Pancreas (tissue), 10 donors: ENCODE data around the gene MAP3K21. TPM values are rescaled to one million over a fixed set of nuclear protein-coding genes. Genes with fewer than 3 reads are reported as not detected.

Experiments
- ATAC-seq, 4 donors: fragments of 200-7000 bp; cut with Tn5 transposase; one replicate each; pipeline versions ENCODE4 v1.8.0 to v1.9.1; 2020; ENCODE audit warnings: mild to moderate bottlenecking in 4 of 4, moderate library complexity in 4 of 4
- DNase-seq, 6 donors: peaks; one replicate each; pipeline ENCODE4 v3.0.0-alpha.2; 2020
- FAIRE-seq: peaks from 2 replicates; lab custom pipeline; 2012; peaks lifted over from hg19 to GRCh38; lab: Jason Lieb, UNC
- H3K27ac ChIP-seq, 4 donors: fragments of 200-600 bp; sonication (generic); 1 replicate in 3 of 4; 2 replicates in 1 of 4; pipeline versions ENCODE4 v1.5.0 to v1.8.0; 2020
- H3K27me3 ChIP-seq, 4 donors: fragments of 200-600 bp; one replicate each; pipeline ENCODE4 v1.8.0; 2021
- H3K36me3 ChIP-seq, 3 donors: fragments of 200-600 bp; sonication (generic) in 1 of 3; one replicate each; pipeline versions ENCODE4 v1.5.0 to v1.8.0; 2020 to 2021
- H3K4me1 ChIP-seq, 3 donors: fragments of 200-600 bp; one replicate each; pipeline ENCODE4 v1.8.0; 2021
- H3K4me3 ChIP-seq, 4 donors: fragments of 200-600 bp; sonication (generic) in 2 of 4; one replicate each; pipeline versions ENCODE4 v1.5.0 to v1.8.0; 2020 to 2021
- H3K9me3 ChIP-seq, 4 donors: fragments of 200-600 bp; one replicate each; pipeline ENCODE4 v1.8.0; 2021
- CTCF ChIP-seq, 4 donors: fragments of 200-600 bp; sonication (generic) in 3 of 4; IDR thresholded peaks; one replicate each; pipeline versions ENCODE4 v1.5.0 to v1.8.0; 2021; ENCODE audit warnings: antibody characterized with exemption in 4 of 4
- WGBS, 2 donors: extraction: QIAGEN DNeasy Blood & Tissue Kit; methylation state at CpG; one replicate each; pipeline ENCODE4 v1.1.7; 2013; 5-methylcytosine and 5-hydroxymethylcytosine counted together
- intact Hi-C, 3 donors: fragments of 100-400 bp; cut with DNase I; formaldehyde crosslinking; loops; one replicate each; pipeline versions ENCODE4 v1.11.1 to v1.14.2; 2022
- polyA plus RNA-seq, 2 donors: library from polyadenylated mRNA; stranded (reverse); fragments of 200-250 nt; gene quantifications; one replicate each; pipeline ENCODE4 v1.2.3, GENCODE V29; 2013
- total RNA-seq, 6 donors: library from RNA; stranded (reverse); fragmentation: NEBNext Ultra II Directional in 4 of 6; extraction: Animal tissue kit (Norgen Biotek cat#: 25700) in 4 of 6; gene quantifications; one replicate each; pipeline versions ENCODE4 v1.2.1 to v1.2.4, GENCODE V29; 2021 to 2023
- donor health status: healthy with polysubstance abuse.
- donor health status: DM: no; HTN: no; CAD: no; lungs with moderate emphysema.
- donor health status: DM: no; HTN: no; CAD: no.
- donor health status: control.
- donor health status: control.
- donor health status: Bipolar disorder and iron deficiency.
- donor health status: DM: yes; HTN: yes; CAD: no.
- donor health status: DM: no; HTN: no; CAD: no.
- donor health status: DM: no; HTN: no; CAD: no.
- donor health status: DM: yes; HTN: yes; CAD: no.

The MAP3K21 gene
- total and polyA plus RNA-seq, 8 donors = 9.7 to 22.0 (median 15.3) TPM

GRCh38 chr1:233421293-233421692 lies 93.8 kb downstream of the MAP3K21 start:
- TF ChIP-seq CTCF (IDR thresholded peaks at IDR 0.05) = no peak
- Histone ChIP-seq H3K9me3 (no peaks in the 10 kb centered on the region), H3K4me1 (no peaks in the 10 kb centered on the region), H3K4me3 (no peak overlapping the region), H3K27ac (no peak overlapping the region), H3K36me3 (no peaks in the 10 kb centered on the region), H3K27me3 (no peaks in the 10 kb centered on the region)
- DNase-seq (no peak), FAIRE-seq (no peak), ATAC-seq (no peak)
- intact Hi-C loops = no loop called here

GRCh38 chr1:233424779-233425178 lies 97.3 kb downstream of the MAP3K21 start:
- 50 to 71% methylated on average over 2 of the region's 2 CpGs for WGBS, 2 donors
- H3K4me1 ChIP-seq = no peaks in the 10 kb centered on the region
- DNase-seq (no peak), ATAC-seq (no peak), FAIRE-seq (no peak)
- intact Hi-C loops = no loop called here
- TF ChIP-seq CTCF (IDR thresholded peaks at IDR 0.05) = no peak
- H3K27me3 ChIP-seq = no peaks in the 10 kb centered on the region
- H3K9me3 ChIP-seq = no peaks in the 10 kb centered on the region
- H3K36me3 ChIP-seq = no peaks in the 10 kb centered on the region
- no peak overlapping the region for H3K4me3 ChIP-seq
- no peak overlapping the region for H3K27ac ChIP-seq

- Histone ChIP-seq H3K27ac (no peak overlapping the region), H3K36me3 (no peaks in the 10 kb centered on the region), H3K4me3 (no peak overlapping the region), H3K4me1 (no peaks in the 10 kb centered on the region), H3K9me3 (no peaks in the 10 kb centered on the region), H3K27me3 (no peaks in the 10 kb centered on the region)
- ATAC-seq (no peak), DNase-seq (no peak), FAIRE-seq (no peak)
- intact Hi-C loops = no loop called here
- WGBS, 2 donors = 73 to 93% methylated on average over 1 of the region's 1 CpG
- no peak for TF ChIP-seq CTCF (IDR thresholded peaks at IDR 0.05)
Observed at GRCh38 chr1:233427907-233428306, 100.4 kb downstream of the MAP3K21 start.

- no peak for DNase-seq
- Histone ChIP-seq H3K9me3 (no peaks in the 10 kb centered on the region), H3K4me1 (no peaks in the 10 kb centered on the region), H3K4me3 (no peak overlapping the region), H3K27ac (no peak overlapping the region), H3K36me3 (no peaks in the 10 kb centered on the region), H3K27me3 (no peaks in the 10 kb centered on the region)
- FAIRE-seq = no peak
- no peak for ATAC-seq
- intact Hi-C loops = no loop called here
- TF ChIP-seq CTCF (IDR thresholded peaks at IDR 0.05) = no peak
- 82 to 85% methylated on average over 3 of the region's 3 CpGs for WGBS, 2 donors
Observed at GRCh38 chr1:233431753-233432403, 104.4 kb downstream of the MAP3K21 start.

GRCh38 chr1:233432916-233433315 lies 105.4 kb downstream of the MAP3K21 start:
- TF ChIP-seq CTCF (IDR thresholded peaks at IDR 0.05) = no peak
- FAIRE-seq = no peak
- DNase-seq = no peak
- Histone ChIP-seq H3K36me3 (no peaks in the 10 kb centered on the region), H3K4me3 (no peak overlapping the region), H3K4me1 (no peaks in the 10 kb centered on the region), H3K27ac (no peak overlapping the region), H3K27me3 (no peaks in the 10 kb centered on the region), H3K9me3 (no peaks in the 10 kb centered on the region)
- 35 to 36% methylated on average over 1 of the region's 1 CpG for WGBS, 2 donors
- intact Hi-C loops = no loop called here
- no peak for ATAC-seq
